Fibroblast of lung (primary cell): ENCODE measurements around the gene FBXO5. TPM values are rescaled to one million over a fixed set of nuclear protein-coding genes. Genes with fewer than 3 reads are reported as not detected.

Experiments
- DNase-seq, 2 donors: peaks; one replicate each; pipeline versions ENCODE4 v3.0.0 to v3.0.0-alpha.2; 2010; ENCODE audit warnings: low read depth in 2 of 2
- H2AFZ ChIP-seq: 2 replicates; pipeline ENCODE4 v1.5.1; 2012; ENCODE audit warnings: low read length, control low read depth, inconsistent platforms
- H3K27ac ChIP-seq: 2 replicates; pipeline ENCODE4 v1.5.1; 2011; ENCODE audit warnings: low read length, control low read depth; ENCODE audit not compliant: insufficient read depth
- H3K27me3 ChIP-seq: 2 replicates; pipeline ENCODE4 v1.5.1; 2011; ENCODE audit warnings: mild to moderate bottlenecking, low read length; ENCODE audit not compliant: control insufficient read depth, insufficient read depth
- H3K36me3 ChIP-seq: 2 replicates; pipeline ENCODE4 v1.5.1; 2011; ENCODE audit warnings: low read length; ENCODE audit not compliant: control insufficient read depth, insufficient read depth
- H3K4me1 ChIP-seq: 2 replicates; pipeline ENCODE4 v1.5.1; 2011; ENCODE audit warnings: low read length; ENCODE audit not compliant: control insufficient read depth, insufficient read depth; ENCODE audit errors: extremely low read depth
- H3K4me2 ChIP-seq: 2 replicates; pipeline ENCODE4 v1.5.1; 2011; ENCODE audit warnings: low read length, control low read depth; ENCODE audit not compliant: insufficient read depth; ENCODE audit errors: extremely low read depth
- H3K4me3 ChIP-seq, 4 experiments: fragments of 200-600 bp in 1 of 4; sonication (generic) in 1 of 4; replicated peaks in 1 of 4; 2 replicates each; pipeline ENCODE4 v1.5.1; 2011 to 2016; ENCODE audit warnings: low read length in 4 of 4, low read depth in 3 of 4, mild to moderate bottlenecking in 3 of 4, control low read depth in 2 of 4, inconsistent platforms in 1 of 4, mixed read lengths in 1 of 4; ENCODE audit not compliant: insufficient read depth in 1 of 4; ENCODE audit errors: control extremely low read depth in 1 of 4
- H3K79me2 ChIP-seq: 2 replicates; pipeline ENCODE4 v1.5.1; 2012; ENCODE audit warnings: mild to moderate bottlenecking, low read length, inconsistent platforms; ENCODE audit not compliant: control insufficient read depth, insufficient read depth
- H3K9ac ChIP-seq: 2 replicates; pipeline ENCODE4 v1.5.1; 2011; ENCODE audit warnings: mild to moderate bottlenecking, low read length, control low read depth; ENCODE audit not compliant: insufficient read depth
- H3K9me3 ChIP-seq: 2 replicates; pipeline ENCODE4 v1.5.1; 2012; ENCODE audit warnings: low read depth, low read length; ENCODE audit not compliant: control insufficient read depth, insufficient read depth
- H4K20me1 ChIP-seq: 2 replicates; pipeline ENCODE4 v1.5.1; 2011; ENCODE audit warnings: low read length; ENCODE audit not compliant: control insufficient read depth, insufficient read depth; ENCODE audit errors: extremely low read depth
- EZH2 ChIP-seq: IDR thresholded peaks from 2 replicates; pipeline ENCODE4 v1.5.1; 2012; ENCODE audit warnings: low read length, control low read depth, mild to moderate bottlenecking; ENCODE audit errors: missing control alignments
- polyA minus RNA-seq: library from RNA; depleted of rRNA, polyadenylated mRNA; stranded (reverse); fragments of >200 nt; gene quantifications from 2 replicates; pipeline ENCODE4 v1.2.3, GENCODE V29; 2011; ENCODE audit warnings: low replicate concordance
- polyA plus RNA-seq, 2 donors: library from polyadenylated mRNA; depleted of rRNA in 1 of 2; stranded (reverse) in 1 of 2; unstranded in 1 of 2; fragments of >200 nt; gene quantifications; 2 replicates each; pipeline ENCODE4 v1.2.1, GENCODE V29; 2011 to 2012; ENCODE audit warnings: missing spikeins in 1 of 2
- total RNA-seq: library from RNA; depleted of rRNA; stranded (reverse); fragments of >200 nt; gene quantifications from 2 replicates; pipeline ENCODE4 v1.2.1, GENCODE V29; 2014
- TF ChIP-seq, protein P1 (sequence below), 2 donors: IDR thresholded peaks in 1 of 2; conservative IDR thresholded peaks in 1 of 2; 1 replicate in 1 of 2; 2 replicates in 1 of 2; pipeline ENCODE4 v1.5.1; 2011 to 2012; ENCODE audit warnings: low read length in 2 of 2, control low read depth in 1 of 2, inconsistent platforms in 1 of 2, low read depth in 1 of 2, mild to moderate bottlenecking in 1 of 2

Gene FBXO5, protein sequence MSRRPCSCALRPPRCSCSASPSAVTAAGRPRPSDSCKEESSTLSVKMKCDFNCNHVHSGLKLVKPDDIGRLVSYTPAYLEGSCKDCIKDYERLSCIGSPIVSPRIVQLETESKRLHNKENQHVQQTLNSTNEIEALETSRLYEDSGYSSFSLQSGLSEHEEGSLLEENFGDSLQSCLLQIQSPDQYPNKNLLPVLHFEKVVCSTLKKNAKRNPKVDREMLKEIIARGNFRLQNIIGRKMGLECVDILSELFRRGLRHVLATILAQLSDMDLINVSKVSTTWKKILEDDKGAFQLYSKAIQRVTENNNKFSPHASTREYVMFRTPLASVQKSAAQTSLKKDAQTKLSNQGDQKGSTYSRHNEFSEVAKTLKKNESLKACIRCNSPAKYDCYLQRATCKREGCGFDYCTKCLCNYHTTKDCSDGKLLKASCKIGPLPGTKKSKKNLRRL
- 6.9 and 8.4 TPM in 2 replicates for total RNA-seq
- 11.7 and 26.1 TPM in 2 replicates for polyA plus RNA-seq
- 7.9 and 16.8 TPM in 2 replicates for polyA plus RNA-seq (2012)
- polyA minus RNA-seq: 0.12 and 1.0 TPM in 2 replicates

DNA sequence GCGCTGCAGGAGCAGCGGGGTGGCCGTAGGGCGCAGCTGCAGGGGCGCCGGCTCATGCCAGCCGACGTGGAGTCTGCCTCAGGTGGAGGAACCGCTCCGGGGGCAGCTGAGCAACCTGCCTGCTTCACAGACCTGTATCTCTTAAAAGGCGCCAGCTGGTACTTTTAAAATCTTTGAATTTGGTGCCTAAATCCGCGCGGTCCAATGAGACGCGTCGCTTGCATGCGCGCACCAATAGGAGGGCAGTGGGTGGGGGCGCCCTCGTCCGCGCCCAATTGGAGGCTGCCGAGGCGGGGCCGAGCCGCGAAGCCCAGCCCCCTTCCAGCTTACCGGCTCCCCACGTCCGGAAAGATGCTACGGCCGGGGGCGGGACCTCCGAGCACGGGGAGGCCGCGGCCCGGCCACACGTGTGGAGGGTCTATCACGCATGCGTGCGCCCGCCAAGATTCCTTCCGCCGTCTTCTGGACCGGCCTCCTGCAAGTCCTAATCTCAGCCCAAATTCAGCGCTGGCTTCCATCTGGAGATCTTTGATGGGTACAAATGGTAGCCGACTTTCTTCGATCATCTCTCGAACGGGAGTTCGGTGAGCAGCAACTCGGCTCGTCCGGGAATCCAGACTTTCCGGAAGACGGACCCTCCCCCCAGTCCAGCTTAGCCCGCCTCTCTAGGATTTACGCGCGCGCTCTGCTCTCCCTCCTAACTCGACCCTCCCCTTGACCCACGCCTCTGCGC, at the start of gene FBXO5:
Gene FBXO5, minus strand, starts transcription at position 138 of the 733 bp plus-strand sequence. Its CDS starts 82 bp downstream, at position 56.
- DNase-seq: peak; percentile 98
- Histone ChIP-seq H3K4me1 (peaks cover 5% of the 10 kb centered on the region), H3K9me3 (no peaks in the 10 kb centered on the region), H3K4me3 (peak within 1 kb of the TSS; percentile 84 to 94 (median 88)), H3K9ac (peak within 1 kb of the TSS; percentile 86), H3K27ac (peak within 1 kb of the TSS; percentile 95), H3K27me3 (no peaks in the 10 kb centered on the region), H4K20me1 (no peaks in the 10 kb centered on the region), H3K79me2 (peaks cover 73% of the 10 kb centered on the region), H3K36me3 (no peaks in the 10 kb centered on the region), H3K4me2 (peak within 1 kb of the TSS; percentile 92), H2AFZ (peak within 1 kb of the TSS; percentile 68)
- TF ChIP-seq EZH2: no peak
- TF ChIP-seq, protein P1, sequence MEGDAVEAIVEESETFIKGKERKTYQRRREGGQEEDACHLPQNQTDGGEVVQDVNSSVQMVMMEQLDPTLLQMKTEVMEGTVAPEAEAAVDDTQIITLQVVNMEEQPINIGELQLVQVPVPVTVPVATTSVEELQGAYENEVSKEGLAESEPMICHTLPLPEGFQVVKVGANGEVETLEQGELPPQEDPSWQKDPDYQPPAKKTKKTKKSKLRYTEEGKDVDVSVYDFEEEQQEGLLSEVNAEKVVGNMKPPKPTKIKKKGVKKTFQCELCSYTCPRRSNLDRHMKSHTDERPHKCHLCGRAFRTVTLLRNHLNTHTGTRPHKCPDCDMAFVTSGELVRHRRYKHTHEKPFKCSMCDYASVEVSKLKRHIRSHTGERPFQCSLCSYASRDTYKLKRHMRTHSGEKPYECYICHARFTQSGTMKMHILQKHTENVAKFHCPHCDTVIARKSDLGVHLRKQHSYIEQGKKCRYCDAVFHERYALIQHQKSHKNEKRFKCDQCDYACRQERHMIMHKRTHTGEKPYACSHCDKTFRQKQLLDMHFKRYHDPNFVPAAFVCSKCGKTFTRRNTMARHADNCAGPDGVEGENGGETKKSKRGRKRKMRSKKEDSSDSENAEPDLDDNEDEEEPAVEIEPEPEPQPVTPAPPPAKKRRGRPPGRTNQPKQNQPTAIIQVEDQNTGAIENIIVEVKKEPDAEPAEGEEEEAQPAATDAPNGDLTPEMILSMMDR (conservative IDR thresholded peaks at IDR 0.05 in 1 of 2, IDR thresholded peaks at IDR 0.05 in 1 of 2; ENCODE audit: low read depth in 1 of 2, low read length in 2 of 2): no peak

DNA sequence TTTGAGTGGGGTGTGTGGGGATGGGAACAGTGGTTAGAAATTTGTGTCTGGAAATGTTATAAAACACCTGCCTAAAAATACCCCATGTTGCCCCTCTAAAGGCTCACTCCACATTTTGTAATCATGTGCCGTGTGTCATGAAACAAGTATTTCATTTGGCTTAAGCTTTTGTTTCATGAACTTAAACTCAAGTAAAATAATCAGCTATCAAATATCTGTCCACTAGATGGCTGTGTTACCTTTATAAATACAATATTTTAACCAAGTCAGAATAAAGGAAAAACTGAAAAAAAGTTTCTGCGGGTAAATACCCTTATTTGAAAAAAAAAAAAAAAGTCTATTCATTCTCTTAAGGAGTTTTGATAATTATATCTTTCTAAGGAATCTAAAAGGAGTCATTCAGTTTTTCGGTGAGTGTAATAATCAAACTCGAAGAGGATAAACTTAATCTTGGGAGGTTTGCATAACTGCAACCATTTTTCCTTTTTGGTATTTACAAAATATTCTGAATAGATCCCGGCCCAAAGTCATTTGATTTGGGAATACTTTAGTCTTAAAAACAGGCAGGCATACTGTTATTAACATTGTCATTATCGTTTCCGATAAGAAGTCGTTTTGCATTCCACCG, 49.5 kb upstream of the FBXO5 start:
- DNase-seq: peak; percentile 67 to 90
- no peak for TF ChIP-seq EZH2
- TF ChIP-seq, protein P1 (conservative IDR thresholded peaks at IDR 0.05 in 1 of 2, IDR thresholded peaks at IDR 0.05 in 1 of 2; ENCODE audit: low read depth in 1 of 2, low read length in 2 of 2): peak; percentile 4 to 27
- Histone ChIP-seq H3K79me2 (no peaks in the 10 kb centered on the region), H3K27ac (no peak overlapping the region), H3K36me3 (no peaks in the 10 kb centered on the region), H3K9ac (no peak overlapping the region), H3K4me2 (no peak overlapping the region), H4K20me1 (no peaks in the 10 kb centered on the region), H3K27me3 (no peaks in the 10 kb centered on the region), H2AFZ (no peak overlapping the region), H3K4me1 (peaks cover 4% of the 10 kb centered on the region), H3K9me3 (no peaks in the 10 kb centered on the region), H3K4me3 (no peak overlapping the region)
